Activated CD4-positive, alpha-beta T cell treated with anti-CD3 and anti-CD28 coated beads for 36 hours (primary cell): Measurements from ENCODE around the gene UNC93A. TPM values are rescaled to one million over a fixed set of nuclear protein-coding genes. Genes with fewer than 3 reads are reported as not detected.
"Not testable (repeated sequence)": the region's sequence is repeated elsewhere in the genome, so short reads cannot be mapped to it uniquely, and the experiment has no call there.

ENCODE experiments used
- ATAC-seq: fragments of 200-7000 bp; cut with Tn5 transposase; one replicate; pipeline ENCODE4 v1.10.0; 2021; ENCODE audit warnings: mild to moderate bottlenecking, moderate library complexity
- CTCF ChIA-PET: fragments of 350-600 bp; sonication (Branson Sonifier 250); formaldehyde crosslinking; loops from one replicate; lab custom pipeline; 2021; ENCODE audit warnings: antibody characterized with exemption; lab: Charles Lee
- POLR2A ChIA-PET: fragments of 350-600 bp; sonication (Branson Sonifier 250); formaldehyde crosslinking; loops from one replicate; lab custom pipeline; 2021; ENCODE audit warnings: antibody characterized with exemption, inconsistent platforms; lab: Charles Lee
- DNase-seq: peaks from one replicate; pipeline ENCODE4 v3.0.0-alpha.2; 2020
- H3K27ac Mint-ChIP-seq: one replicate; pipeline ENCODE4 v1.8.0; 2021; ENCODE audit warnings: mixed read lengths
- H3K27me3 Mint-ChIP-seq: one replicate; pipeline ENCODE4 v1.8.0; 2021; ENCODE audit warnings: mixed read lengths
- H3K36me3 Mint-ChIP-seq: one replicate; pipeline ENCODE4 v1.8.0; 2021; ENCODE audit warnings: low read depth, mixed read lengths
- H3K4me1 Mint-ChIP-seq: one replicate; pipeline ENCODE4 v1.8.0; 2021; ENCODE audit warnings: mixed read lengths
- H3K4me3 Mint-ChIP-seq: one replicate; pipeline ENCODE4 v1.8.0; 2021; ENCODE audit warnings: mild to moderate bottlenecking, moderate library complexity, mixed read lengths
- H3K9me3 Mint-ChIP-seq: one replicate; pipeline ENCODE4 v1.8.0; 2021; ENCODE audit warnings: low read depth, mixed read lengths
- intact Hi-C, 2 experiments: fragments of 100-400 bp; cut with DNase I in 1 of 2; cut with micrococcal nuclease in 1 of 2; formaldehyde crosslinking; loops; one replicate each; pipeline versions ENCODE4 v1.14.2 to v1.15.1; 2022 to 2024; cut with DNase I, micrococcal nuclease
- total RNA-seq, 2 experiments: library from RNA; stranded (reverse); gene quantifications; one replicate each; pipeline ENCODE4 v1.2.3, GENCODE V29; 2021

UNC93A gene
- total RNA-seq, 2 experiments from 2014 or later, result not detected

DNA sequence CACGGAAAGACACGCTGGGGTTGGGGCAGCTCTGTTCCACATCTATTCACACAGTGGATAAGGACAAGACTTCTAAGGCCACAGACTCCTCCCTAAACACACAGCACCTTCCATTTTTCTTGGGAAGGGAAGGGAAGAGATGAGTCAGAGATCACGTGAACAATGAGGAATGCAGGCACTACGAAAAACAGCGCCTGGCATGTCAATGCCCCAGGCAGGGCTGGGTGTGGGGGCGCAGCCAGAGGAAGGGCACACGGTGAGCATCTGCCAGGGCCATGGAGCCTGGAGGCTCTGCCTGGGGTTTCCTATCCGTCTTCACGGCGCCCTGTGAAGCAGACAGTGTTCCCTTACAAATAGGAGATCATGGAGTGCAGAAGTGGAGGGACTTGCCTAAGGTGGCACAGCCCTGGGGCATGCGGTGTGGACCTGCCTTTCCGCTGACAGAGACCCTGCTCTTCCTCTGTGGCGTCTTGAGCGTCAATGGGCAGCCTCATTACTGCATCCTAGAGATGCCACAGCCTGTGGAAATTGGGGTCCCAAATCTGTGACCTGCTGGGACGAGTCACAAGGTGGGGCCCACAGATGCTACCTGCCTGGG, 15.4 kb downstream of the UNC93A start:
- Mint-ChIP-seq H3K27ac (no peak overlapping the region), H3K9me3 (peaks cover 3% of the 10 kb centered on the region), H3K4me3 (no peak overlapping the region), H3K4me1 (no peaks in the 10 kb centered on the region), H3K36me3 (no peaks in the 10 kb centered on the region), H3K27me3 (peaks cover 6% of the 10 kb centered on the region)
- ChIA-PET CTCF (no interaction called here), POLR2A (no interaction called here)
- intact Hi-C loops, result loop anchor here in 1 of 2 experiments (10.0 kb wide), 1 partner anchor 532 kb away; no protein-coding TSS in a partner anchor
- ATAC-seq, result no peak
- DNase-seq, result no peak

DNA sequence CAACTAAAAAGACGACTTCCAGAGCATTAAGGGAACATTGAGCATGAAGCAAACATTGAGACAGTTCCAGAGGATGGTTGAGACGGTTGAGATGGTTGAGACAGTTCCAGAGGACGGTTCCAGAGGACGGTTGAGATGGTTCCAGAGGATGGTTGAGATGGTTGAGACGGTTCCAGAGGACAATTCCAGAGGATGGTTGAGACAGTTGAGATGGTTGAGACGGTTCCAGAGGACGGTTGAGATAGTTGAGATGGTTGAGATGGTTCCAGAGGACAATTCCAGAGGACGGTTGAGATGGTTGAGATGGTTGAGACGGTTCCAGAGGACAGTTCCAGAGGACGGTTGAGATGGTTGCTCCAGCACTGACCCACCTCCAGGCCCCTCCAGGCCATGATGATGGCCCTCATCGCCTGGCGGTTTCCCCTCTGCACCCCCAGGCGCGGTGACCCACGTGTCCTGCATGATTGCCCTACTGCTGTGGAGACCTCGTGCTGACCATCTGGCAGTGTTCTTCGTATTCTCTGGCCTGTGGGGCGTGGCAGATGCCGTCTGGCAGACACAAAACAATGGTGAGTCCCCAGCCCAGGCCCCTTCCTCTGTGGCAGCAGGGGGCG, 16.3 kb downstream of the UNC93A start:
- Mint-ChIP-seq H3K4me3 (no peak overlapping the region), H3K27me3 (peaks cover 2% of the 10 kb centered on the region), H3K27ac (no peak overlapping the region), H3K9me3 (peaks cover 3% of the 10 kb centered on the region), H3K4me1 (no peaks in the 10 kb centered on the region), H3K36me3 (no peaks in the 10 kb centered on the region)
- ATAC-seq, result no peak
- intact Hi-C loops, result loop anchor here in 1 of 2 experiments (10.0 kb wide), 1 partner anchor 533 kb away; no protein-coding TSS in a partner anchor
- POLR2A ChIA-PET, result no interaction called here
- no peak for DNase-seq
- CTCF ChIA-PET, result no interaction called here

- ATAC-seq, result no peak
- ChIA-PET POLR2A (no interaction called here), CTCF (no interaction called here)
- peaks cover 4% of the 10 kb centered on the region for H3K27me3 Mint-ChIP-seq
- no peaks in the 10 kb centered on the region for H3K36me3 Mint-ChIP-seq
- DNase-seq, result no peak
- intact Hi-C loops, result loop anchor here in 1 of 2 experiments (10.0 kb wide), 1 partner anchor 533 kb away; no protein-coding TSS in a partner anchor
- no peaks in the 10 kb centered on the region for H3K4me1 Mint-ChIP-seq
- H3K9me3 Mint-ChIP-seq, result peaks cover 3% of the 10 kb centered on the region
- H3K27ac Mint-ChIP-seq, result no peak overlapping the region
- no peak overlapping the region for H3K4me3 Mint-ChIP-seq
Observed at GRCh38 chr6:167308207-167308606, 17.1 kb downstream of the UNC93A start.

GRCh38 chr6:167309355-167310192, 18.5 kb downstream of the UNC93A start:
- H3K36me3 Mint-ChIP-seq, ATAC-seq, H3K9me3 Mint-ChIP-seq, H3K27me3 Mint-ChIP-seq, H3K4me1 Mint-ChIP-seq, DNase-seq, H3K4me3 Mint-ChIP-seq, H3K27ac Mint-ChIP-seq, POLR2A ChIA-PET: not testable (repeated sequence)
- intact Hi-C loops, result loop anchor here in 1 of 2 experiments (10.0 kb wide), 1 partner anchor 535 kb away; no protein-coding TSS in a partner anchor
- CTCF ChIA-PET, result interaction anchor here (0.6 kb wide), 1 partner anchor 43 kb away, joined by 3 read pairs; no protein-coding TSS in a partner anchor

GRCh38 chr6:167311286-167311685, 20.2 kb downstream of the UNC93A start:
- no peaks in the 10 kb centered on the region for H3K4me1 Mint-ChIP-seq
- CTCF ChIA-PET, result no interaction called here

GRCh38 chr6:167311691-167312090, 20.6 kb downstream of the UNC93A start:
- intact Hi-C loops, CTCF ChIA-PET, DNase-seq, H3K9me3 Mint-ChIP-seq, POLR2A ChIA-PET, H3K36me3 Mint-ChIP-seq, H3K4me3 Mint-ChIP-seq, ATAC-seq, H3K4me1 Mint-ChIP-seq, H3K27ac Mint-ChIP-seq, H3K27me3 Mint-ChIP-seq: not testable (repeated sequence)

More at GRCh38 chr6:167311286-167311685, 20.2 kb downstream of the UNC93A start:
- Mint-ChIP-seq H3K9me3 (peaks cover 3% of the 10 kb centered on the region), H3K36me3 (no peaks in the 10 kb centered on the region), H3K27ac (no peak overlapping the region), H3K27me3 (peaks cover 9% of the 10 kb centered on the region), H3K4me3 (no peak overlapping the region)
- ATAC-seq (no peak), DNase-seq (no peak)
- intact Hi-C loops, result no loop called here
- POLR2A ChIA-PET, result no interaction called here

GRCh38 chr6:167314180-167314821, 23.2 kb downstream of the UNC93A start:
- CTCF ChIA-PET, result no interaction called here
- no peak overlapping the region for H3K27ac Mint-ChIP-seq
- POLR2A ChIA-PET, result no interaction called here
- H3K4me3 Mint-ChIP-seq, result no peak overlapping the region
- H3K36me3 Mint-ChIP-seq, result no peaks in the 10 kb centered on the region
- no peak for DNase-seq
- no peak for ATAC-seq
- no peaks in the 10 kb centered on the region for H3K9me3 Mint-ChIP-seq
- peaks cover 15% of the 10 kb centered on the region for H3K27me3 Mint-ChIP-seq
- intact Hi-C loops, result no loop called here
- H3K4me1 Mint-ChIP-seq, result no peaks in the 10 kb centered on the region

GRCh38 chr6:167317172-167317571, 26.1 kb downstream of the UNC93A start:
- H3K9me3 Mint-ChIP-seq, result no peaks in the 10 kb centered on the region
- H3K36me3 Mint-ChIP-seq, result no peaks in the 10 kb centered on the region
- POLR2A ChIA-PET, result no interaction called here
- DNase-seq (no peak), ATAC-seq (no peak)
- no peaks in the 10 kb centered on the region for H3K4me1 Mint-ChIP-seq
- H3K4me3 Mint-ChIP-seq, result no peak overlapping the region
- CTCF ChIA-PET, result no interaction called here
- intact Hi-C loops, result no loop called here
- peaks cover 18% of the 10 kb centered on the region for H3K27me3 Mint-ChIP-seq
- H3K27ac Mint-ChIP-seq, result no peak overlapping the region

- H3K9me3 Mint-ChIP-seq, ATAC-seq, H3K36me3 Mint-ChIP-seq, H3K4me1 Mint-ChIP-seq, POLR2A ChIA-PET, H3K27ac Mint-ChIP-seq, H3K4me3 Mint-ChIP-seq, DNase-seq, intact Hi-C loops: not testable (repeated sequence)
- CTCF ChIA-PET, result interaction anchor here (0.6 kb wide), 1 partner anchor 271 kb away, joined by 3 read pairs; no protein-coding TSS in a partner anchor
- peaks cover 16% of the 10 kb centered on the region for H3K27me3 Mint-ChIP-seq
Observed at GRCh38 chr6:167318354-167318753, 27.2 kb downstream of the UNC93A start.

- peaks cover 16% of the 10 kb centered on the region for H3K27me3 Mint-ChIP-seq
- CTCF ChIA-PET, result interaction anchor here (0.6 kb wide), 1 partner anchor 272 kb away, joined by 3 read pairs; no protein-coding TSS in a partner anchor
- H3K4me3 Mint-ChIP-seq, POLR2A ChIA-PET, DNase-seq, H3K4me1 Mint-ChIP-seq, H3K36me3 Mint-ChIP-seq, H3K9me3 Mint-ChIP-seq, H3K27ac Mint-ChIP-seq, ATAC-seq, intact Hi-C loops: not testable (repeated sequence)
Observed at GRCh38 chr6:167318856-167319255, 27.7 kb downstream of the UNC93A start.
